ENCODE results near the gene KCNC1.

- TF ChIP-seq CTCF (IDR thresholded peaks at IDR 0.05; ENCODE audit: poor library complexity, severe bottlenecking) (no peak), EP300 (conservative IDR thresholded peaks at IDR 0.05; ENCODE audit: poor library complexity, severe bottlenecking) (no peak), EZH2 (IDR thresholded peaks at IDR 0.05; ENCODE audit: borderline replicate concordance, insufficient read depth, low read length, poor library complexity, severe bottlenecking) (no peak), RAD21 (conservative IDR thresholded peaks at IDR 0.05) (no peak)
These were observed 19.1 kb downstream of the KCNC1 start for GRCh38 chr11:17753641-17754040.
